ENCODE measurements around the gene CSH2. TPM values are rescaled to one million over a fixed set of nuclear protein-coding genes. Genes with fewer than 3 reads are reported as not detected.
"Not testable (repeated sequence)": the region's sequence is repeated elsewhere in the genome, so short reads cannot be mapped to it uniquely, and the experiment has no call there.

CSH2 gene
- total RNA-seq, 2 donors from 2014 or later: not detected

DNA sequence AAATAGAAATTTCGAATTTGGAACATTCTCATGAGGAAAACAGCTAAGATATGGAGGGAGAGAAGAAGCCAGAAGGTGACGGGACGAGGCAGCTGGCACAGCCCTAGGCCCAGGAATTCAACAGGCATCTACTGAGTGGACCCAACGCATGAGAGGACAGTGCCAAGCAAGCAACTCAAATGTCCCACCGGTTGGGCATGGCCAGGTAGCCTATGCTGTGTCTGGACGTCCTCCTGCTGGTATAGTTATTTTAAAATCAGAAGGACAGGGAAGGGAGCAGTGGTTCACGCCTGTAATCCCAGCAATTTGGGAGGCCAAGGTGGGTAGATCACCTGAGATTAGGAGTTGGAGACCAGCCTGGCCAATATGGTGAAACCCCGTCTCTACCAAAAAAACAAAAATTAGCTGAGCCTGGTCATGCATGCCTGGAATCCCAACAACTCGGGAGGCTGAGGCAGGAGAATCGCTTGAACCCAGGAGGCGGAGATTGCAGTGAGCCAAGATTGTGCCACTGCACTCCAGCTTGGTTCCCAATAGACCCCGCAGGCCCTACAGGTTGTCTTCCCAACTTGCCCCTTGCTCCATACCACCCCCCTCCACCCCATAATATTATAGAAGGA is 43.2 kb upstream of the CSH2 start:
- Histone ChIP-seq H3K36me3 (no peaks in the 10 kb centered on the region), H3K4me1 (peaks cover 0 to 7% of the 10 kb centered on the region in 2 donors), H3K4me3 (no peak overlapping the region), H3K27ac (no peak overlapping the region), H3K9me3 (no peaks in the 10 kb centered on the region), H3K27me3 (no peaks in the 10 kb centered on the region)
- no peak for DNase-seq (ENCODE audit: low spot score)
- TF ChIP-seq CTCF (IDR thresholded peaks at IDR 0.05): no peak

DNA sequence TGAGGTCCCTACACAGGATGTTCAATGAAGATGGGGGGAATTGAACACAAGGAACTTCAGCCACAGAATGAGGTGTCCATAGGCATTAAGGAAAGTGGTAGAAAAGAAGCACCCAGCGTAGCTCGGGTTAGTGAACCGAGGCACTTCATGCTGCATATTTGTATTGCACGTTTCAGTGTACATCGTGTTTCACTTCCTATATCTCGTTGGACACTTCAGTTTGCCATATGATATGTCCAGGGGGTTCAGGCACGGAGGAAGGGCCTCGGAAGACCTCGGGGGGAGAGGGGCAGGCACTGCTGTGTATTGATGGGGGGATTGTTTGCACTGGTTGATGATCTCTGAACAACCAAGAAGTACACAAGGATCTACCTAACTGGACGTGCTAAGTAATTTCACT is 42.3 kb upstream of the CSH2 start:
- not testable (repeated sequence) for H3K27ac ChIP-seq; H3K36me3 ChIP-seq; H3K27me3 ChIP-seq; H3K9me3 ChIP-seq; H3K4me3 ChIP-seq; DNase-seq (ENCODE audit: low spot score); H3K4me1 ChIP-seq

- no peak for DNase-seq (ENCODE audit: low spot score)
- no peak for TF ChIP-seq CTCF (IDR thresholded peaks at IDR 0.05)
- Histone ChIP-seq H3K4me3 (no peak overlapping the region), H3K27ac (no peak overlapping the region), H3K9me3 (no peaks in the 10 kb centered on the region), H3K27me3 (no peaks in the 10 kb centered on the region), H3K36me3 (no peaks in the 10 kb centered on the region), H3K4me1 (peaks cover 0 to 6% of the 10 kb centered on the region in 2 donors)
Observed at GRCh38 chr17:63914471-63914870, 41.0 kb upstream of the CSH2 start.

DNA sequence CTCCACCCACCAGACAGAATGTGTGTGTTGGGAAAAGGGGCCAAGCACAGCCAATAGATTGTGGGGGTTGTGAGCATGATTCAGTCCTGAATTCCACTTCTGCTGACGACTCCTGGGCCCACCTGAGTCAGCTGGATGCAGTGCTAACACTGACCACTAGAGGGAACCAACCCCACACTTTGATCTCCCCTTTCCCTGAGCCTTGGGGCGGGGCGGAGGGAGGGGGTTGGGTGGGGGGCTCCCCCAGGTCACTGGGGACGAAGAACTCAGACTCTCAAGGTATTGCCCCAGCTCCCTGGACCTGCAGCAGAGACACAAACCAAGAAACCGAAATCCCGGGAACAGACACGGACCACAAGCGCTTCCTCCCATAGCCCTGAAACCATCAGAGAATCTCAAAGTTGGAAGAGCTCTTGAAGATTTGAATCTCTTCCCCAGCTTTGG is 38.2 kb upstream of the CSH2 start:
- no peak overlapping the region for H3K4me3 ChIP-seq
- DNase-seq (ENCODE audit: low spot score): no peak
- no peak overlapping the region for H3K27ac ChIP-seq
- H3K9me3 ChIP-seq: no peaks in the 10 kb centered on the region
- H3K36me3 ChIP-seq: no peaks in the 10 kb centered on the region
- TF ChIP-seq CTCF (IDR thresholded peaks at IDR 0.05): peak; percentile 87 to 95
- H3K27me3 ChIP-seq: no peaks in the 10 kb centered on the region
- no peaks in the 10 kb centered on the region for H3K4me1 ChIP-seq

DNA sequence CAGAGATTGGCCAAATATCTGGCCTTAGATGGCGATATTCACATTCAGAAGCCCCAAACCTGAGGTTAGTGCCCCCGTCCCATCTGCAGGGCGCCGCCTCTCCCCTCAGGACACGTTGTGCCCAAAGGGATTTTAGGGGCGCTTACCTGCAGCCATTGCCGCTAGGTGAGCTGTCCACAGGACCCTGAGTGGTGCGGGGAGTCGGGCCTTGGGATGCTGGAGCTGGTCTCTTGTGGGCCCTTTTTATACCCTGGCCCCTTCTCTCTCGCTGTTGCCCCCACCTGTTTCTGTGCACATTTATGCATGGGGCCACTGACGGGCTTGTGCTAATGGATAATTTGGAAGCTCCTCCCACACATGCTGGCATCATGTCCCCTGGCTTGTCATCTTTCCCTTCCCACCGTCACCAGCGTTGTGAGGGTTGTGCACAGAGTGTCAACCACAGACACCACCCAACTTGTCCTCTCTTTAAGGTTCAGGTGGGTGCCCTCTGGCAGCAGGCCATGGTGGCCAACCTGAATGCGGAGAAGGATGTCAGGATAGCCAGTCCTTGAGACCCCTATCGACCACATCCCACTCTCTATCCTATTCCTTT is 37.7 kb upstream of the CSH2 start, which contains the start of gene CSHL1:
TSS of gene CSHL1 (minus strand) at position 218 of the 595 bp plus-strand sequence. CDS start at position 156, 62 bp downstream.
- no peaks in the 10 kb centered on the region for H3K27me3 ChIP-seq
- H3K36me3 ChIP-seq: no peaks in the 10 kb centered on the region
- no peak within 1 kb of the TSS for H3K4me3 ChIP-seq
- no peak for TF ChIP-seq CTCF (IDR thresholded peaks at IDR 0.05)
- DNase-seq (ENCODE audit: low spot score): no peak
- H3K4me1 ChIP-seq: no peaks in the 10 kb centered on the region
- H3K27ac ChIP-seq: no peak within 1 kb of the TSS
- H3K9me3 ChIP-seq: no peaks in the 10 kb centered on the region

DNA sequence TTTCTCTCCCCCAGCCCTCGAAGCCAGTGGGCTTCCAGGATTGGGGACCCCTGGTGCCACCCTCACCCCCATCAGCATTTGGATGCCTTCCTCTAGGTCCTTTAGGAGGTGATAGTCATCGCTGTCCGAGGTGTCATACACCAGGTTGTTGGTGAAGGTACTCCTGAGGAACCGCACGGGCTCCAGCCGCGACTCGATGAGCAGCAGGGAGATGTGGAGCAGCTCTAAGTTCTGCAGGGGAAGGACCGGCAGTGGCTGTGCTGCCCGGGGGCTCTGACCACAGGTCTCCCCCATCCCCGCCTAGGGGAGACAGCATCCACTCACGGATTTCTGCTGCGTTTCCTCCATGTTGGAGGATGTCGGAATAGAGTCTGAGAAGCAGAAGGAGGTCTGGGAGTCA is 36.6 kb upstream of the CSH2 start:
- no peaks in the 10 kb centered on the region for H3K36me3 ChIP-seq
- no peaks in the 10 kb centered on the region for H3K9me3 ChIP-seq

DNA sequence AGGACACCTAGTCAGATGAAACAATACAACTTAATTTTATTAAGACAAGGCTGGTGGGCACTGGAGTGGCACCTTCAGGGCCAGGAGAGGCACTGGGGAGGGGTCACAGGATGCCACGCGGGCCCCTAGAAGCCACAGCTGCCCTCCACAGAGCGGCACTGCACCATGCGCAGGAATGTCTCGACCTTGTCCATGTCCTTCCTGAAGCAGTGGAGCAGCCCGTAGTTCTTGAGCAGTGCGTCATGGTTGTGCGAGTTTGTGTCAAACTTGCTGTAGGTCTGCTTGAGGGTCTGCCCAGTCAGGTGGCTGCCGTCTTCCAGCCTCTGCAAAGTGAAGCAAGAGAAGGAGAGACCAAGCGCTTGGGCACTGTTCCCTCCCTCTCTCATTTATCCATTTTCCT is 36.1 kb upstream of the CSH2 start:
- not testable (repeated sequence) for DNase-seq (ENCODE audit: low spot score)

More for the DNA sequence above, 36.6 kb upstream of the CSH2 start:
- no peak for TF ChIP-seq CTCF (IDR thresholded peaks at IDR 0.05)
- no peaks in the 10 kb centered on the region for H3K27me3 ChIP-seq
- no peak overlapping the region for H3K4me3 ChIP-seq
- no peaks in the 10 kb centered on the region for H3K4me1 ChIP-seq
- no peak overlapping the region for H3K27ac ChIP-seq
- DNase-seq (ENCODE audit: low spot score): no peak

DNA sequence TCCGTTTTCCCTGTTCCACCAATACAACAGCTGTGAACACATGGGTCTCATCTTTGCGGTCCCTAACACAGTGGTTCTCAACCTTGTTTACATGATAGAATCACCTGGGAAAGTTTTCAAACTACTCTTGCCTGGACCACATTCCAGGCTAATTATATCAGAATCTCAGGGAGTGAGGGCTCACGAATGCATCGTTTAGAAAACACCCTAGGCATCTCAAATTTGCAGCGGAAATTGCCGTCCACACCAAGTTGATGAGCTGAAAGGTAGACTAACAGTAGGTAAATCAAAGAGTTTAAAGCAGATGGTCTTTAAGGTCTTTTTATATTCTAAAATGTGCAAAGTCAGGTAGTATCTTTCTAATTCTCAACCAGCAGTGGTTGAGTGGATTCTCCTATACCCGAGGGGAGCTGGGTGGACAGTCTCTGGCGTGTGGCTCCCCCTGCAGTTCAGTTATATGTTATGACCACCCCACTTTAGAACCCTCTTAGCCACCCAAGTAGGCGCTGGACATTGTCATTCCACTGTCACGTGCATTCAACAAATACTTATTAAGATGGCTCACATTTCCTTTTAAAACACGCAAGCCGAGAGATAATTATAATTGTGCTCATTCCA is 33.8 kb upstream of the CSH2 start:
- not testable (repeated sequence) for H3K4me3 ChIP-seq; H3K36me3 ChIP-seq; DNase-seq (ENCODE audit: low spot score); H3K9me3 ChIP-seq; H3K4me1 ChIP-seq; H3K27ac ChIP-seq; H3K27me3 ChIP-seq

More for the DNA sequence above, 36.1 kb upstream of the CSH2 start:
- H3K4me1 ChIP-seq, H3K27me3 ChIP-seq, H3K27ac ChIP-seq, H3K4me3 ChIP-seq, H3K9me3 ChIP-seq, H3K36me3 ChIP-seq: not testable (repeated sequence)

- H3K36me3 ChIP-seq; H3K4me3 ChIP-seq; H3K27me3 ChIP-seq; DNase-seq (ENCODE audit: low spot score); H3K9me3 ChIP-seq; H3K4me1 ChIP-seq; H3K27ac ChIP-seq: not testable (repeated sequence)
Observed at GRCh38 chr17:63904796-63905195, 31.3 kb upstream of the CSH2 start.

Measured in right atrium auricular region (tissue), 2 donors.